ENCODE data around the gene PRKAA1. TPM values are rescaled to one million over a fixed set of nuclear protein-coding genes. Genes with fewer than 3 reads are reported as not detected.

PRKAA1 gene
- total and polyA plus RNA-seq, 9 donors = 22.9 to 77.1 (median 58.1) TPM

DNA sequence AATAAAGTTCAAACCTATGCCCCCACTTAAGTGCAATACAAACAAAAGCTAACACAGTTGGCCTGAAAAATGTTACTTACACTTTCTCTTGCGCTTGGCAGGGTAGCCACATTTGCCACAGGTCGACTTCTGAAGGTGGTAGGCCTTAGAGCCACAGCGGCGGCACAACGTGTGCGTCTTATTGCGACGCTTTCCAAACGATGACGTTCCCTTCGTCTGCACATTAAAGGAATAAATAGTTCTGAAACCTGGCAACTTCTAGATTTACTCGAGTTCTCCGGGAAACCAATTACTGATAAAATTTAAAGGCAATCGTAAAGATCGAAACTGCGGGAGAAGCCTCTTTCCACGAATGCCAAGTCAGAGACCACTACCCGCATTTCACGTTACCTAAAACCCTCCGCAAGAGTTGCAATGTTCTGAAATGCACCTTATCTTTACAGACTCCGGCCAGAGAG, 36.2 kb upstream of the PRKAA1 start:
- intact Hi-C loops (cut with DNase I) = loop anchor here in 1 of 4 donors (10.0 kb wide), 1 partner anchor 80 kb away; the partner anchor contains the start of gene TTC33
- Histone ChIP-seq H3K4me3 (peak overlapping the region; percentile 72), H3K4me1 (ENCODE audit: insufficient read depth) (peaks cover 2% of the 10 kb centered on the region), H3K27me3 (no peaks in the 10 kb centered on the region), H3K9me3 (no peaks in the 10 kb centered on the region), H3K36me3 (no peaks in the 10 kb centered on the region), H3K27ac (peak overlapping the region; percentile 68 to 90)
- peak in 1 of 5 donors; percentile 42 for DNase-seq
- TF ChIP-seq EP300 (IDR thresholded peaks at IDR 0.05) (no peak), POLR2A (IDR thresholded peaks at IDR 0.05) (no peak)
- TF ChIP-seq, protein P1, sequence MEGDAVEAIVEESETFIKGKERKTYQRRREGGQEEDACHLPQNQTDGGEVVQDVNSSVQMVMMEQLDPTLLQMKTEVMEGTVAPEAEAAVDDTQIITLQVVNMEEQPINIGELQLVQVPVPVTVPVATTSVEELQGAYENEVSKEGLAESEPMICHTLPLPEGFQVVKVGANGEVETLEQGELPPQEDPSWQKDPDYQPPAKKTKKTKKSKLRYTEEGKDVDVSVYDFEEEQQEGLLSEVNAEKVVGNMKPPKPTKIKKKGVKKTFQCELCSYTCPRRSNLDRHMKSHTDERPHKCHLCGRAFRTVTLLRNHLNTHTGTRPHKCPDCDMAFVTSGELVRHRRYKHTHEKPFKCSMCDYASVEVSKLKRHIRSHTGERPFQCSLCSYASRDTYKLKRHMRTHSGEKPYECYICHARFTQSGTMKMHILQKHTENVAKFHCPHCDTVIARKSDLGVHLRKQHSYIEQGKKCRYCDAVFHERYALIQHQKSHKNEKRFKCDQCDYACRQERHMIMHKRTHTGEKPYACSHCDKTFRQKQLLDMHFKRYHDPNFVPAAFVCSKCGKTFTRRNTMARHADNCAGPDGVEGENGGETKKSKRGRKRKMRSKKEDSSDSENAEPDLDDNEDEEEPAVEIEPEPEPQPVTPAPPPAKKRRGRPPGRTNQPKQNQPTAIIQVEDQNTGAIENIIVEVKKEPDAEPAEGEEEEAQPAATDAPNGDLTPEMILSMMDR (IDR thresholded peaks at IDR 0.05) = no peak
- 0 to 1% (median 0%) methylated on average over 21 of the region's 21 CpGs for WGBS, 3 donors

DNA sequence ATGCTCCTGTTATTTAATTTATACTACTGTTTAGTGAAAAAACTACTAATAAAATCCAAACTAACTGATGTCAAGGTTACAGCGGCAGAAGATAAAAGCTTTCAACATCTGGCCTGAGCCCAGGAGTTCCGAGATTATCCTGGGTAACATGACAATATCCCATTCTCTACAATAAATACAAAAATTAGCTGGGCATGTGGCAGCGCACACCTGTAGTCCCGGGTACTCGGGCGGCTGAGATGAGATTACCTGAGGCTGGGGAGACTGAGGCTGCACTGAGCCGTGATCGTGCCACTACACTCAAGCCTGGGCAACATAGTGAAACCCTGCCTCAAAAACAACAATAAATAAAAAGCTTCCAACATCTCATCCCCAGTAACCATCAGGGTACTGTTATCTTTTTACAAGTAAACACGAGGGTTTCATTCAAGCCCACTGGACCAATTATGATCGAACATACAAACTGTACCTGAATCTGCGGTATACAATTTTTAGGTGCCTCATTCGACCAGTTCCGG, 35.6 kb upstream of the PRKAA1 start:
- WGBS, 3 donors = 6 to 32% (median 7%) methylated on average over 13 of the region's 13 CpGs
- Histone ChIP-seq H3K36me3 (no peaks in the 10 kb centered on the region), H3K27me3 (no peaks in the 10 kb centered on the region), H3K9me3 (no peaks in the 10 kb centered on the region), H3K27ac (peak overlapping the region in 1 of 2 donors; percentile 90), H3K4me1 (ENCODE audit: insufficient read depth) (peaks cover 2% of the 10 kb centered on the region), H3K4me3 (peak overlapping the region; percentile 72)
- DNase-seq = no peak
- TF ChIP-seq, protein P1 (IDR thresholded peaks at IDR 0.05) = no peak
- no peak for TF ChIP-seq EP300 (IDR thresholded peaks at IDR 0.05)
- TF ChIP-seq POLR2A (IDR thresholded peaks at IDR 0.05) = no peak
- intact Hi-C loops (cut with DNase I) = loop anchor here in 1 of 4 donors (10.0 kb wide), 1 partner anchor 79 kb away; the partner anchor contains the start of gene TTC33

DNA sequence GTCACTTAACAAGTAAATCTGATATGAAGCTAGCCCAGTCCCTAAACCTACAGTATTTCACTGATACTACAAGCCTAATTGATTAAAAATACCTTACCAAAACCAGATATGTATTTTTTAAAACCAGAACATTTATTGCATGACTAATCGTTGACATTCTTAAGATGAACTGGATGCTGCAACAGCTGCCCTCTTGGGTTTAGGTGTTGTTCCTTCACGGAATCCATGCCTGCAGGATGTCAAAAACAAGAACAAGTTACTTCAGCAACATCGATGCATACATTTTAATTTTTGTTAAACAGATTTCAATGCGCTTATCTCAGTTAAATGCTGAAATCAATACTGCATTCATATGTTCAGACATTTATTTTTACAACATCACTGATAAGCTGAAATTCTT, 34.2 kb upstream of the PRKAA1 start:
- H3K27me3 ChIP-seq = no peaks in the 10 kb centered on the region
- H3K27ac ChIP-seq = no peak overlapping the region
- no peak for DNase-seq
- H3K9me3 ChIP-seq = no peaks in the 10 kb centered on the region
- peaks cover 2% of the 10 kb centered on the region for H3K4me1 ChIP-seq (ENCODE audit: insufficient read depth)
- WGBS, 3 donors = 70 to 80% (median 72%) methylated on average over 4 of the region's 4 CpGs
- no peaks in the 10 kb centered on the region for H3K36me3 ChIP-seq
- no peak overlapping the region for H3K4me3 ChIP-seq
- no peak for TF ChIP-seq POLR2A (IDR thresholded peaks at IDR 0.05)
- no peak for TF ChIP-seq EP300 (IDR thresholded peaks at IDR 0.05)
- intact Hi-C loops (cut with DNase I) = loop anchor here in 1 of 4 donors (10.0 kb wide), 1 partner anchor 78 kb away; the partner anchor contains the start of gene TTC33

DNA sequence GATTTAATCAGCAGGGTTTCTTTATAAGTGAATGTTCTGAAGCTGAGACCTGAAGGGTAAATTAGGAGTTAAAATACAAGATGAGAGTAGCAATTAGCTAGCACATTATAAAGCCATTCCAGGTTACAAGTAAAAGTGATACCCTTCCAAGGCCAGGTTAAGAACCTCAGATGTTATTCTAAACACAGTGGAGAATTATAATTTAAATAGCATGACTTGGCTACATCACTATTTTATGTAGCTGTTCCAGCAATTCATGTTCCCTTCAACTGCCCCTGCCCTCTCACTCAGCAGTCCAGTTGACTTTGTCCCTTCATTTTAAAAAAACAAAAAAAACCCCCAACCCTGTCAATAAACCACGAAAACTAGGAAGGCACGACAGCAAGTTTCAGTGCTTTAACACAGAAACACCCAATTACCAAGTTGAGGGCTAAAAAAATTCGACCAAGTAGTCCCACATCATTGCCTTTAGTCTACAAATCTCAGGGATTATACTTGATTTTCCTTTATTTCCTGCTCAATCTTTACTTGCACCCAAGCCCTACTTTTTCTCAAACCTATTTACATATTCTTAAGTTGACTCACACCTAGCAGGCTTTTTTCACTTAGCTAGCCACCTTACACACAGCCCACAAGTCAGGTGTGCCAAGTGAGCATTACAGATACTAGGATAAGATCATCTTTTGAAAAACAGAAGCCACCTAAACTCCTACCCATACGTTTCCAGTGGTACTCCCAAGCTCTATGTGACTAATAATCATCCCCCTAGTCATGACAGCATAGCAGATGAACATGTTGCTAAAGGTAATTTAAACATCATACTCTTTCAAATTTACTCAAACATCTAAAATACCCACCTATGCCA, 33.4 kb upstream of the PRKAA1 start:
- H3K4me1 ChIP-seq (ENCODE audit: insufficient read depth) = peaks cover 2% of the 10 kb centered on the region
- no peak overlapping the region for H3K4me3 ChIP-seq
- DNase-seq = no peak
- intact Hi-C loops (cut with DNase I) = loop anchor here in 1 of 4 donors (10.0 kb wide), 1 partner anchor 77 kb away; the partner anchor contains the start of gene TTC33
- H3K9me3 ChIP-seq = no peaks in the 10 kb centered on the region
- H3K27me3 ChIP-seq = no peaks in the 10 kb centered on the region
- no peaks in the 10 kb centered on the region for H3K36me3 ChIP-seq
- H3K27ac ChIP-seq = no peak overlapping the region
- WGBS, 3 donors = 54 to 74% (median 58%) methylated on average over 4 of the region's 4 CpGs
- TF ChIP-seq, protein P1 (IDR thresholded peaks at IDR 0.05) = no peak
- no peak for TF ChIP-seq EP300 (IDR thresholded peaks at IDR 0.05)
- no peak for TF ChIP-seq POLR2A (IDR thresholded peaks at IDR 0.05)
